Measurements from ENCODE around the gene RPLP1.

RPLP1 gene

DNA sequence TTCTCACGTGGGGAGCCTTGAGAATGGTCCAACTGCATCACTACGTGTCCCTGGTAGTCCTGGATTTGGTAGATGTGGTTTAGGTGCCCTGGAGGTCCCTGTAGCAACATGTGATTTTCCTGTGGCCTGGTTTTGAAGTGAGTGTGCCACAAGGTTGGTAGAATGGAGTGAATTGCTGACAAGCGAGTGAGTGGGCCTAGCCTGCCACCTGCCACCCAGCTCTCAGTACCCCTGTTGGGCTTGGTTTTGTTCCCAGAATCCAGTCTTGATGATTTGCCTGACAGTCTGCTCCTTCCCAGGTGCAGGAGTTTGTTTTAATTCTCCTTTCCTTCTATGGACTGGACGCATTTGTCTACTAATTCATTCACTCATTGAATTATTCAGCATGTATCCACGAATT is 19.4 kb downstream of the RPLP1 start:
- DNase-seq = no peak

DNA sequence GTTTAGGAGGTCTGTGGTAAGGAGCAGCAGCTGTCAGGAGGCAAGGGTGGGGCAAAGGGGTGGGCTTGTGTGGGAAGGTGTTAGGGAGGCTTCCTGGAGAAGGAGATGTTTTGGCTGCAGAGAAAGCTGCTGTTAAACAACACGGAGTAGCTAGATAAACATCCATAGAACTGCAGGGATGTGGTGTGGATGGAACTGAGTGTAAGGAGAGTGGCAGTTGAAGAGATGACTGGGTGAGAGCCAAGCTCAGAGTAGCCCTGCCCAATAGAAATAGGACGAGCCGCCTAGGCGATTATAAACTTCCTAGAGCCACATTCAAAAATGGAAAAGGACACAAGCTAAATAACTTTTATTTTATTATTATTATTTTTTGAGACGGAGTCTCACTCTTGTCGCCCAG is 19.9 kb downstream of the RPLP1 start:
- DNase-seq = no peak

DNA sequence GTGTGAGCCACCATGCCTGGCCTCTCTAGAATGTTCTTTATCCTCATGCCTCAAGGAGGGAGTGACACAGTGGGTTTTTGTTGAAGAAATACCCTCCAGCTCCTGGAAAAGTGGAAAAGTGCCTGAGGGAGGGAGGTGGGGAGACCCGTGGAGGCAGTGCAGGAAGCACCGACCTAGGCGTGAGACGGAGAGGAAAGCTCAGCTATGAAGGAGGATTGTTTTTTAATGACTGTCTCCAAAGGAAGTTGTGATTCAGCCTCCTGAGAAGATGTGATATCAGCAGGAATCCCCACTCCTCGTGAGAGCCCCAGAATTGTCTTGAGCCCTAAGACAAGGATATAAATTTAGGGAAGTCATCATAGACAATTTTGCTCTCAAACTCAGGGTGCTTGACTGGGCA is 21.7 kb downstream of the RPLP1 start:
- no peak for DNase-seq

DNA sequence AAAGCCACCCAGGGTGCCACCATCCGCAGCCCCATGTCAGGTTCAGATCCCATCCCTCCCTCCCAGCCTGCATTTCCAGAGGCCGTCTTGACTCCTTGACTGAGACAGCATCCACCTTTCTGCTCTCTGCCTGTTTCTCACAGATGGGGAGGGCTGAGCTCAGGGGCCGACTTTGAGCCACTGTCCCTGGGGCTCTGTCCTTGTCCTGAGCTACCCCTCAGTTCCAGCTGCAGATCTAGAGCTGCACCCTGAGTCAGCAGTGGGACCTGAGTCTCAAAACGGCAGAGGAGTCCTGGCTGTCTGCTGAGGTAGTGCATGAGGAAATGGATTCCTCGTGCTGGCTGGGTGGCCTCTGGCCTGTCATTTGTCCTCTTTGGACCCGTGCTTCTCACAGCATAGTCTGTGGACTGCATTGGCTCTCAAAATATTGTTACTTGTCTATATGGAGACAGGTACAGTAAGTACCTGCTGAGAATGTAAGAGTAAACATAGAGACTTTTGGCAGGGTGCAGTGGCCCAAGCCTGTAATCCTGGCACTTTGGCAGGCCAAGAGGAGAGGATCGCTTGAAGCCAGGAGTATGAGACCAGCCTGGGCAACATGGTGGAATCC is 22.3 kb downstream of the RPLP1 start:
- DNase-seq = no peak

DNA sequence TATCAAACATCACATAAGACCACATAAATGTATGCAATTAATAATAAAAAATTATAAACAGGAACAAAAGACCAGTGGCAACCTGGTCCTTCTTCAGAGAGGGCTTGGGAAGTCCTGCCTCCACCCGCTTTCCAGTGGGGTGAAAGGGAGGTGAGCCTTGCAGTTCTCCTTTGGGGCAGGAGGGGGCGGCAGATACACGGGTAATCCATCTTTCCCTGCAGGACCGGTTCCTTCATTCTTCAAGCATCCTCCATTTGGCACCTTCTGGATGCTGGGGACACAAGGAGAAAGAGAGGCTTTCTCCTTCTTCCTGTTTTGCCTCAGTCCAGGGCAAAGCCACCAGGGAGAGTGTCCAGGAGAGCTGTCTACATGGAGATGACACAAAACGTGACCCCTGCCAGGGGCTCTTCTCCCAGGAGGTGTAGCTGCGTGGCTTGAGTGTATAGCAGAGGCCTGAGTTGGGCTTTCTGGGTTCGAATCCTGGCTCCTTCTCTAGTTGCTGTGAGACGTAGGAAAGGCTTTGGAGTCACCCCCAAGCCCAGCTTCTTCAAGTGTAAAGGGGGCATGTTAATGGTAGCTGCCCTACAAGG is 23.2 kb downstream of the RPLP1 start:
- peak; percentile 95 for DNase-seq

DNA sequence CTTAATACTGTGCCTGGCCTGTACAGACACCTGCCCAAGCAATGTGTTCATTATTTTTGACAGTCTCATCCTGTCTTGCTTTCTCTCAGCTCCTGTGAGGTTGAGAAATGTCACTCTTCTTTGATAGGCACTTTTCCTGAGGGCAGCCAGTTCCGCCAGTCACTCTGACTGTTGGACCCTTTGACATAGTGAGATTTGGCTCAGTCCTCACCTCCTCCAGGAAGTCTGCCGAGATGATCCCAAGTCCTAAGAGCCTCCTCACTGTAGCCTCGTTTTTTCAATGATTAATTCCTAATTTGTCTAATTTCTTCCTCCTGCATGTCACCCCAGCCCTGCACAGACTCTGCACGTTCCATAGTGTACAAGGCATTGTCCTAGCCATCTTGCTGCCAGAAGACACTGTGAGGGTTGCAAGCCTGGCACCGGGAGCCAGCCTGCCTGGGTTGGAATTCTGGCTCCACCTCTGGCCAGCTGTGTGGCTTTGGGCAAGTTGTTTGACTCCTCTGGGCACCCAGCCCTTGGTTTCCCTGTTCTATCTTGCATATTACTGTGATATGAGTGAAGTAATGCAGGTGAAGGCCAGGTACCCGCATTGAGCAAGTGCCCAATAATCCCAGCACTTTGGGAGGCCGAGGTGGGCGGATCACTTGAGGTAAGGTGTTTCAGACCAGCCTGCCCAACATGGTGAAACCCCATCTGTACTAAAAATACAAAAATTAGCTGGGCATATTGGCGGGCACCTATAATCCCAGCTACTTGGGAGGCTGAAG is 24.3 kb downstream of the RPLP1 start:
- DNase-seq = no peak

DNA sequence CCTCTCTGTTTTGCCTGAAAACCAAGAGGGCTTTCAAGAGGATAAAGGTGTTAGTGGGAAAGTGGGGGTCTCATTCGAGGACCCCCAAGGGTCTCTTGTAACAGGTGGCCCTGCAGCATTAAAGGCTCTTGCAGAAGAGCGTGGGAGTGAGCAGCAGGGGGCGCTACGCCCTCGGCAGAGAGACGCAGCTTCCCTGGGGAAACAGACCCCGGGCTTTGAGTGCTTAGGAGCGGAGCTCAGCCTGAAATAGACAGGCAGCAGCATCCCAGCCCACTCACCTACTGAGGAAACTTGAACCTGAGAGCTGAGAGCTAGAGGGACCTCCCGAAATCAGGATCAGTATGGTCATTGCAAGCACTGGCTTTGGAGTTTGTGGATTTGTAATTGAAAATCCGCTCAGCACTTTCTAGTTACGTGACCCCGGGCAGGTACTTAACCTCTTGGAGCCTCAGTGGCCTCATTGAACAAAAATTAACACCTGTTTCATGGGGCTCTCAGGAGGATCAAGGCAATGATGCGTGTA is 25.7 kb downstream of the RPLP1 start:
- DNase-seq = peak; percentile 93

DNA sequence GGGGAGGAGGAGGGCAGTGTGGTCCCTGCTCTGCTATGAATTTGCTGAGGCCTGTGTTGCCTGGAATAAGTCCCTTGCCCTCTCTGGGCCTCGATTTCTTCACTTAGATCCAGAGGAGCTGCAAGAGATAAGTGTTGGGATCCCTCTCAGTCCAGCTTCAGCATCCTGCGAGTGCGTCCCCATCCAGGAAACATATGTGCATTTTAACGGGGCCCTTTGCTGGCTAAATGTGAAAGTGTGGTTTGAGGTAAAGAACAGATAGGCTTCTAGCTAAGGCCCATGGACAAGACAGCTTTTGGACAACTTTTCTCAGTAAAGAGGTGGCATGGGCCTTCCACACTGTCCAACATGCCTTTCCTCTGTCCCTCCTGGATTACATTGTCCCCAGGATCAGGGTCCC is 26.5 kb downstream of the RPLP1 start:
- DNase-seq = no peak

DNA sequence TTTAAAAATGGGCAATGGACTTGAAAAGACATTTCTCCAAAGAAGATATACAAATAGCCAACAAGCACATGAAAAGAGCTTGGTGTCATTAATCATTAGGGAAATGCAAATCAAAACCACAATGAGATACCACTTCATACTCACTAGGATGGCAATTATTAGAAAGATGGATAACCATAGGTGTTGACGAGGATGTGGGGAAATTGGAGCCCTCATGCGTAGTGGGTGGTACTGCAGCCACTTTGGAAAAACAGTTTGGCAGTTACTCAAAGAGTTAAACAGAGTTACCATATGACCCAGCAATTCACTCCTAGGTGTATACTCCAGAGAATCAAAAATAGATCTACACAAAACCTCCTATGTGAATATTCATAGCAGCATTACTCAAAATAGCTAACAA is 27.4 kb downstream of the RPLP1 start:
- no peak for DNase-seq

DNA sequence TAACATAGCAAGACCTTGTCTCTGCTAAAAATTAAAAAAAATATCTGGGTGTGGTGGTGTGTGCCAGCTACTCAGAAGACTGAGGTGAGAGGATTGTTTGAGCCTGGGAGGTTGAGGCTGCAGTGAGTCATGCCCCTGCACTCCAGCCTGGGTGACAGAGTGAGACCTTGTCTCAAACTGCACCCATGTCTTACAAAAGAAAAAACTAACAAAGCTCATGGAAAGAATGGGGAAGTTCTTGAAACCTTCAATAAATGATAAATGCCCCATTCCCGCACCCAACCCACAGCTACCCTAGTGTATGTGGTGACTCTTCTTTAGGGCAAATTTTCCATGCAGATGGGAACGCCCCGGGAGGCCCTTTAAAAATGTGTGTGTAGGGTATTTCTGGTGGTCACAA is 28.3 kb downstream of the RPLP1 start:
- DNase-seq = no peak

DNA sequence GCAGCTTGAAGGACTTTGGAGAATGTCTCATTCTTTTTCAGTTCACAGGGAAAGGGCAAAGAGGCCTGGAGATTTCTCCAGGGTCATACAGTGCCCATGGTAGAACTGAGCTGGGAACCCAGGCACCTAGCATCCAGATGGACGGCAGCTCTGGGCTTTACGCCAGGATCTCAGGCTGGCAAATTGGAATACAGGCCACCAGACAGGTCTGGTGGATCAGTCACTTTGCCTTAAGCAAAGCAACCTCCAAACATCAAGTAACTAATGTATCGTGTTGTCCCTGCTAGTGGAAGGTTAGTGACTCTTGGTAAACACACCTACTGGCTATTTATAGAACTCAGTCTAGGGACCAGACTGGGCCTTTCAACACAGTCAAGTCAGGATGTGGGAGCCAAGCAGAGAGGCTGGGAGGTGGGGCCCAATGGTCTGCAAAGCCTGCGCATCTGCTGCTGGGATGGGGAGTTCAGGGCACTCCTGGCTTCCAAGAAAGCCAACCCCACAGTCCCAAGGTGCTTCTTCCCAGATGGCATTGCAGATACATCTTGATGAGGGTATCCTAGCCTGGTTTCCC is 30.2 kb downstream of the RPLP1 start:
- no peak for DNase-seq

DNA sequence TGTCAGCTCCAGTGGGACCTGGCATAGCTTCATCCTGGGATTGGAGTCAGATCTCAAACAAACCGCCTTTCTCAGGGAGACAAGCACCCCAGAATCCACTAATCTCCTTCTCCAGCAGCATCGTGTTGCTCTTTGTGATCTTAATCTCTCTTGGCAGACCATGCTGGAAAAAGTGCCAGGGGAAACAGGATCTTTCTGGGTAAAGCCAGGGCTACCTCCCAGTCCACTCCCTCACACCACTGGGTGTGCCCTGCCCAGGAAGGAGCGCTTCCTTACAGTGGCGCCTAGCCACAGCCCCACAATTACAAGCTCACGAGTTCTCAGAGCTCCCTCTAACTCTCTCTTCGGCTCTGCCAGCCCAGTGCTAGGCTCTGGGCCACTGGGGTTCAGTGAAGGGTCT is 32.2 kb downstream of the RPLP1 start:
- no peak for DNase-seq

DNA sequence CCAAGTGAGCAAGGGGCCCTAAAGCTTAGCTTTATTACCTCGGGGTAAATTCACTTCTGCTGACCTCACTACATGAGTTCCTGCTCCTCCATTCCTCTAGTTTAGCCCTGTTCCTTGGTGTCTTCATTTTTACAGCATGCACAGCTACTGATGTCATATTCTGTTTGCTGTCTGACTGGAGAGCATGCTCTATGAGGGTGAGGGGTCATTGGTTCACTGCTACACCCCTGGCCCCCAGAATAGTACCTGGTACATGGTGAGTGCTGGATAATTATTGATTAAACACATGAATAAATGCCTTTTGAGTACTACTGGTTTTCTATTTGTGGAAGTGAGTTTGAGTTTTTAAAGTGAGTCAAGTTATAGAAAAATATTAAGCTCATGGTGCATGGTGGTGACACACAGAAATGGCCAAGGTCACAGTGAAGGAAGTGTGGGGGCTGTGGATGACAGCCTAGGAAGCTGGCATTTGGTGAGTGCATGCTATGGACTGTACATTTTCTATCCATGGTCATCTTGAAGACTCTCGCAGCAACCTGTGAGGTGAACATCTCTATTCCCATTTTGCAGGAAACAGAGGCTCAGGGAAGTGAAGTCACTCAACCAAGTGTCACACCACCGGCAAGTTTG is 34.0 kb downstream of the RPLP1 start:
- no peak for DNase-seq

DNA sequence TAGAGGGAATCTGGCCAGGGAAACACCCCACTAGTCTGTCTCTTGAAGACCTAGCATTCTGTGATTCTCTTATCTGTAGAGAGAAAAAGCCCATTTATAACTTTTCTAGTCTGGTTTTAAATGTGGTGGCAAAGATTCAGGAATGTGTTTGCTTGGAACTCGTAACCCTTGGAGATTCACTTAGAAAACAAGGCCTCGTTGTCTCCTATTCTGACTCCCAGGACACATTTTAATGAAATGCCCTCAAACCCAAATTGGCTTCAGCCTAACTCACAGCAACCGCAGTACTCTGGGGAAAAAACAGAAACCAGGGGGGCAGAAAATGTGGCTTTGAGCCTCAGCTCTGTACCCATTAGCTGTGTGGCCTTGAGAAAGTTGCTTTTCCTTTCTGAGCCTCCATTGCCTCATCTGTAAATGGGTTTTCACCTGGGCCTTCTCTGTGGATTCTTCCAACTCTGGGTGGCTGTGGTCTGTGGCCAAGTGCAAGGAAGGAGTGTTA is 36.5 kb downstream of the RPLP1 start:
- DNase-seq = peak; percentile 34

DNA sequence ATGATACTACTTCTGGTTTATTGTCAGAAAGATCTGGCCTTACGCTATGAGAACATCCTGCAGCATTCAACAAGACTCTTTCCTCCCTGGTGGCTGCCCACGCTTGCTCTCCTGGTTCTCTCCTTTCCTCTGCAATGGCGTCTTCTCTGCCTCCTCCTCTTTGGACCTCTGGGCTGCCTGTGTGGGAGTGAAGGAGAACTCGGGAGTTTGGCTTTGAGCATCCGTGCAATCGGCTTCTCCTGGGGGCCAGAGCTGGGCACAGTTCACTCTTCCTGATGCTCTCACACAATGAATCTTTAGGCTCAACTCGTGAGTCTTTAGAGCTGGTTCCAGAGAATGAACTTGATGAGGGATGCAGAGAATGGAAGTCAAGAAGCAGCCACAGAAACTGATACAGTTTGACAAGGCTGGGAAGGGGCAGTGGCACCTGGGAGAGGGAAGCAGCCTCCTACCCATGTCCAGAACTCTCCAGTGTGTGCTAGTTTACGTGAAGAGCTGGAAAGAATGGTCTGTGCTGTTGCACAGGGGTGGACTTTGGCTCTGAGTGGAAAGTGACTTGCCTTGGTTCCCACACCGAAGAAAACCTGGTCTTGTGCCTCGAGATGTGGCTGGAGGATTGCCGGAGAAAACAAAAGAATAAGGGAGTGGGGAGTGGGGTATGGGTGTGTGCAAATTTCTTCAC is 37.9 kb downstream of the RPLP1 start:
- DNase-seq = no peak

DNA sequence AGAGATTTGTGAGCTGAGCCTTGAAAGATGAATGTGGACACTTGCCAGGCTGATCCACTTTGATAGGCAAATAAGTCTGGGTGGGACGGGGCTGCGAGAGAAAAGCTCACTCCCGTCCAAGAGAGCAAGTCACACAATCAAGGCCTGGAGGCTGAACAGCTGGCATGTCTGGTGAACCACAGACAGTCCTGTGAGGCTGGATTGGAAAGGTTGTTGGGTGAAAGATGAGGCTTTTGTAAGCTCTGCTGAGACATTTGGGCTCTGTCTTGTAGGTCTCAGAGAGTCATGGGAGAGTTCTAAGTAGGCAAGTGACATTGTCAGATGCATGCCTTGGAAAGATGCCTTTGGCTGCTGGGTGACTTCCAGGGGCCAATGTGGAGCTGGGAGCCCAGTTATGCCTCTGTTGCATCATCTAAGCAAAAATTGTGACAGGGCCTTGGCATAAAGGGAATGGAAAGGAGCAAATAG is 38.5 kb downstream of the RPLP1 start:
- DNase-seq = no peak

DNA sequence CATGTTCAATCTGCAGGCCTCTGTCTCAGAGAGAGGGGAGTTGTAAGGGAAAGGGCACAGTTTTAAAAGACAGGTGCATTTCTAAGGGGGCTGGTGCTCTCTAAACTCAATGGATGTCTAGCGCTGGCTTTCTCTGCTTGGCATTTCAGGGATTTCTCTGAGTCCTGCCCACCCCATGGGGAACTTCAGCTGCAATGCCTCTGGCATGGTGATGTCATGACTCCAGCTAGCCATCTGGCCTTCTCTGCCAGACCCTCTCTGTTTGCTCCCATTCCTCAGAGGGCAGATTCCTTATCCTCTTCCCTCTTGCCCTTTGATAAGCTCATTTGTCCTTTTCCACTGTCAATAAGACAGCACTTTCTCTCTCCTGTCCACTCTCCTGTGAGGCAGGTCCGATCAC is 40.8 kb downstream of the RPLP1 start:
- no peak for DNase-seq

DNA sequence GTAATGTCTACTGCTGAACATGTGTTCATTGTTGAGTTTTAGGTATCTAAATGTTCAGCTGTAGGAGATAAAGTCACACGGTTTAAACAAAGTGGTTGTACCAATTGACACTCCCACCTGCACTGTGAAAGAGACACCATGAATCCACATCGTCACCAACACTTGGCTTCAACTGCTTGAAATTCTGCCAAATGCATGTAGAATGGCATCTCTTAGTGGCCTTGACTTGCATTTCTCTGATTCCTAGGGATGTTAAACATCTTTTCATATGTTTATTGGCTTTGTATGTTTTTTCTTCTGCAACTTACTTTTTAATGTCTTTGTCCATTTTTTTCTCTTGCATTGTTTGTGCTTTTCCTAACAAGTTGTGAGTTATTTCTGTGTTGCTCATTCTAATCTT is 43.4 kb downstream of the RPLP1 start:
- DNase-seq = no peak

DNA sequence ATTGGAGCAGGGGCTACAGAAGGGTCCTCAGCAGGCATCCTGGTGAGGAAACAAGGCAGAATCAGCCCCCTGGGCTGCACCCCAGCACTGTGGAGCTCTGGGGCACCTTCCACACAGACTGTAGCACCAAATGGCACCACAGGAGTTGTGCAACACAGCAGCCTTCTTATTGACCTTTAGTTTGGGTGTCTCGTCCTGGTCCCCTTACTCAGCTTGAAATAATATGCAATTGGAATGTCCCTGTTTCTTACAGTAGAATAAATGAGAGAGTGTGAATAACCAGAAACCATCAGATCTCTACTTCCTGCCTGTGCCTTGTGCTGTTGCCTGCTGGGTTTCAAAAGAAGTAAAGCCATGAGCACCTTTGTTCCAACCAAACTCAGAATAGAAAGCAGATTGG is 44.5 kb downstream of the RPLP1 start:
- DNase-seq = no peak

DNA sequence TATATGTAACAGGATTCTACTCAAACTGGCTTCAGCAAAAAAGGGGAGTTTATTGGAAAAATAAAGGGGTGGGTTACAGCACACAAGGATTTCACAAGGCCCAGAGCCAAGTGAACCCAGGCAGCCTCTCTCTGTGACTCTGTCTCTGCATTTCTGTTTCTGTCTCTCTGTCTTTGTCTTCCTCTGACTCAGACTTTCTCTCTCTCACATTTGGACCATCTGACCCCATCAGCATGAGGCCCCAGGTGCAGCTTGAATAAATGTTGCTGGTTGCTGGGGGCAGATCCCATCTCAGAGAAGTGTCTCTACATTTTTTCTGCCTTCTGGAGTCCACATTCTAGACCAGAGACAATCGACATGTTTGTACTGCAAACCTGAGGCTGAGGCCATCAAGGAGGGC is 45.0 kb downstream of the RPLP1 start:
- no peak for DNase-seq

DNA sequence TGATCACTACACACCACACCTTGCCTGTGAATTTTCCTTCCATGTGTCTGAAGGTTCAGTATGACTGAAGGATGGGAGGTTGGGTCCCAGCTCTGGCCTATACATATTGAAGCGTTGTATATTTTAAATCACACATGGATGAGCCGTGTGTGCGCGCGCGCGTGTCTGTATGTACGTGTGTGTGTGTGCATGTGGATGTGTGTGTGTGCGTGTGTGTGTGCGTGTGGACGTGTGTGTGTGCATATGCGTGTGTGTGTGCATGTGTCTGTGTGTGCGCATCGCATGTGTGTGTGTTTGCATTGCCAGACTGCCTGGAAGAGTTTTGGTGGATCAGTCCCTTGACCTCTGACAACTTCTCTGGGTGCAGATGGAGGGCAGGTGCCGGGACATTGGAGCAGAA is 45.7 kb downstream of the RPLP1 start:
- DNase-seq = no peak

DNA sequence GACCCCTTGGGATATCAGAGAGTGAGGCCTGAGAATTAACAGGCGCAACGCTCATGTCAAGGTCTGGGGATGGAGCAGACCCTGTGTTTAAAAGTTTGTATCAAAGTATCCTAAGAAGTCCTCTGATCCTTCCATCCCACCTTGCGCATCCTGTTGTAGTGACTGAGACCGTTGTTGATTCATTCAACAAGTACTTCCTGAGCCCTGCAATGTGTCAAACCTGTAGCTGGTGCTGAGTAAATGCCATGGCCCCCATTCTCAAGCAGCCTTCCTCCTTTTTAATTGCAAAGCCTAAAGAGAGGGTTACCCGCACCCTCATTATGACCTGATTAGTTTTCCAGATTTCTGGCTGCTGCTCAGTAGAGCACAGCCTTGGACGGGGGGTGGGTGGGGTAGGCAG is 46.4 kb downstream of the RPLP1 start:
- peak; percentile 48 for DNase-seq

Data from eye (tissue), 1 donor.